Measurements from ENCODE around the gene DNAJC15. TPM values are rescaled to one million over a fixed set of nuclear protein-coding genes. Genes with fewer than 3 reads are reported as not detected.

DNAJC15 gene
- total RNA-seq, 1 donor from 2014 or later, result 17.0 TPM

DNA sequence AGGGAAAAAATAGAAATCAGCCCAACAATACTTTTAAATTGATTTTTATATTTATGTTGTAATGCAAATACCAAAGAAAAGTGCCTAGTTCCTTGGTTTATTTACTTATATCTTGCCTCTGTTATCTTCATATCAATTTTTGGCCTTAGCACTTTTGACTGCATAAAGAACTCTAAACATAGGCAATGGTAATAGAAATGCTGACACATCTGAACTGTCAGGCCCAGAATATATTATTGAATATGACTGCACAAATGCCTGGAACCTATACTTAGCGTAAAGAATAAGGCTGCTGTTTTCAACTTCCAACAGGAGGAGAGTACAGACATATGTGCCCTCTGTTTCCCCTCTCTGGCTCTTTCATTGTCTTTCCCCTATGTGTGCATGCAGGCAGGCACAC, 91.1 kb downstream of the DNAJC15 start:
- intact Hi-C loops (cut with DNase I), result no loop called here
- no peaks in the 10 kb centered on the region for H3K9me3 ChIP-seq
- TF ChIP-seq, protein P1, sequence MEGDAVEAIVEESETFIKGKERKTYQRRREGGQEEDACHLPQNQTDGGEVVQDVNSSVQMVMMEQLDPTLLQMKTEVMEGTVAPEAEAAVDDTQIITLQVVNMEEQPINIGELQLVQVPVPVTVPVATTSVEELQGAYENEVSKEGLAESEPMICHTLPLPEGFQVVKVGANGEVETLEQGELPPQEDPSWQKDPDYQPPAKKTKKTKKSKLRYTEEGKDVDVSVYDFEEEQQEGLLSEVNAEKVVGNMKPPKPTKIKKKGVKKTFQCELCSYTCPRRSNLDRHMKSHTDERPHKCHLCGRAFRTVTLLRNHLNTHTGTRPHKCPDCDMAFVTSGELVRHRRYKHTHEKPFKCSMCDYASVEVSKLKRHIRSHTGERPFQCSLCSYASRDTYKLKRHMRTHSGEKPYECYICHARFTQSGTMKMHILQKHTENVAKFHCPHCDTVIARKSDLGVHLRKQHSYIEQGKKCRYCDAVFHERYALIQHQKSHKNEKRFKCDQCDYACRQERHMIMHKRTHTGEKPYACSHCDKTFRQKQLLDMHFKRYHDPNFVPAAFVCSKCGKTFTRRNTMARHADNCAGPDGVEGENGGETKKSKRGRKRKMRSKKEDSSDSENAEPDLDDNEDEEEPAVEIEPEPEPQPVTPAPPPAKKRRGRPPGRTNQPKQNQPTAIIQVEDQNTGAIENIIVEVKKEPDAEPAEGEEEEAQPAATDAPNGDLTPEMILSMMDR (IDR thresholded peaks at IDR 0.05), result no peak
- no peak for DNase-seq
- no peaks in the 10 kb centered on the region for H3K27me3 ChIP-seq (ENCODE audit: low read depth)
- no peak overlapping the region for H3K4me3 ChIP-seq
- no peaks in the 10 kb centered on the region for H3K36me3 ChIP-seq
- no peak for ATAC-seq
- no peak overlapping the region for H3K27ac ChIP-seq
- H3K4me1 ChIP-seq, result no peaks in the 10 kb centered on the region

DNA sequence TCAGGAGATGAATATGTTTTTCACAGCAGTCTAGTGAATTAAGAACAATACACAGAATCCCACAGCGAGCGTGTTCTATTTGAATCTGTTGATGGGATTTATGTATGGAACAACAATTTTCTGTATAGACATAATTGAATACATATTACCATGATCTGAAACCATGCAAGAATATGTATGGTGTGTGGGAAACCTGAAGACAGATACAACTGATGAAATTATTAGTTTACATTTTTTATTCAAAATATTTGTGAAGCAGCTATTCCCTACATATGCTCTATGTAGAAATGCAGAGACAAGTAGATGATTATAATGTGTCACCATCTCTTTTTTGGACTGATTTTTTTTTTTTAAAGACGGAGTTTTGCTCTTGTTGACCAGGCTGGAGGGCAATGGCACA, 91.8 kb downstream of the DNAJC15 start:
- Histone ChIP-seq H3K9me3 (no peaks in the 10 kb centered on the region), H3K4me3 (no peak overlapping the region), H3K27ac (no peak overlapping the region), H3K27me3 (ENCODE audit: low read depth) (no peaks in the 10 kb centered on the region), H3K36me3 (no peaks in the 10 kb centered on the region), H3K4me1 (no peaks in the 10 kb centered on the region)
- TF ChIP-seq, protein P1 (IDR thresholded peaks at IDR 0.05), result no peak
- intact Hi-C loops (cut with DNase I), result no loop called here
- DNase-seq (no peak), ATAC-seq (no peak)

DNA sequence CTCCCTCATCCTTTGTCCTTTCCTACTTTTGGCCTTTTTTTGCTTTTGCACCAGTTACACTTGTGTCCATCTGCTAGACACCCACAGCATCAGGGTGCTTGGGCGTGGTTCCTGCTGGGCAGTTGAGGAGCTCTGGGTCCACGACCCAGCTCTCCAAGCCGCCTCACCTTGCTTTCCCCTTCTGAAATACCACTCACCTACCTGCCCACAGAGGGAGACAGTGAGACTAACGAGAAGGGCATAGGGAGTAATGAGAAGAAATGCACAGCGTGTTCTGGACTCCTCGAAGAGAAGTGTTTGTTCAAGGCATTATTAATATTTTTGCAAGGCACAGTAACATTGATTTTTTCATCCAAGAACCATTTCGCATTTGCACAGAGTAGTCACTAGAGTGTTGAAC, 92.9 kb downstream of the DNAJC15 start:
- no peaks in the 10 kb centered on the region for H3K9me3 ChIP-seq
- TF ChIP-seq, protein P1 (IDR thresholded peaks at IDR 0.05), result no peak
- intact Hi-C loops (cut with DNase I), result no loop called here
- DNase-seq, result no peak
- H3K4me3 ChIP-seq, result no peak overlapping the region
- ATAC-seq, result no peak
- H3K4me1 ChIP-seq, result no peaks in the 10 kb centered on the region
- no peaks in the 10 kb centered on the region for H3K36me3 ChIP-seq
- H3K27ac ChIP-seq, result no peak overlapping the region
- H3K27me3 ChIP-seq (ENCODE audit: low read depth), result no peaks in the 10 kb centered on the region

DNA sequence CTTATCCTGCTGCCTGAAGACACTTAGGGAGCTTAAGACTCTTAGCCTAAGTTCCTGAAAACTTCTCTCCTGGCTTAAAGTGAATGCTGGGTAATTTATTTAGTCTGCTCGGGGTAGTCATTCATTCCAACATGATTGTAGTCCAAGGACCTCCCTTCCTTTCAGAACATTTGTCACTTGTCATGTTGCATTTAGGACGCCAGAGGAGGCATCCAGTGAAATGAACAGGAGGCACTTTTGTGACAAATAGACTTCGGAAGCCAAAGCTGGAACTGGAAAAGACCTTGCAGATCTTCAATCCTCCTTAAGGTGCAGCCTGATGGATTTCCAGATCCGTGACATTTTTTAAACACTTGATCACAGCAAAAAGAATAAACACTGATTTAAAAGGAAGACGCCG, 95.1 kb downstream of the DNAJC15 start:
- H3K27ac ChIP-seq, result no peak overlapping the region
- no peaks in the 10 kb centered on the region for H3K9me3 ChIP-seq
- no peaks in the 10 kb centered on the region for H3K4me1 ChIP-seq
- H3K4me3 ChIP-seq, result no peak overlapping the region
- H3K36me3 ChIP-seq, result no peaks in the 10 kb centered on the region
- TF ChIP-seq, protein P1 (IDR thresholded peaks at IDR 0.05), result no peak
- intact Hi-C loops (cut with DNase I), result no loop called here
- no peak for DNase-seq
- H3K27me3 ChIP-seq (ENCODE audit: low read depth), result no peaks in the 10 kb centered on the region
- no peak for ATAC-seq

DNA sequence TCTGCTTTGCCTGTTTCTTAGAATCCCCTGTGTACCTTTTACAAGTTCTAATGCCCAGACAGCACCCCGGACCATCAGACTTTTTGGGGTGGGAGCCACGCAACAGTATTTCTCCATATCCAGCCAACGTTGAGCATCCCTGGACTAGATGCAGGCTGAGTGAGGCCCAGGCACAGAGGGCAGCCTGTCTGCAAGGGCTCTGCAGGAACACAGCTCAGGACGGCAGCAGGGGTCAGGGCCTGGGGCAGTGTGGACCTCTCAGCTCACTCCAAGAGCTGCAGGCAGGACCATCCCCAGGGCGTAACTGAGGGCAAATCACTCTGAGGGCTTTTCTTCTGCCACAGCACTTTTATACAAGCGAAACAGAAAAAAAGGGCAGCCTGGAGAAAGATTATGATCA, 95.8 kb downstream of the DNAJC15 start:
- H3K4me3 ChIP-seq, result no peak overlapping the region
- no peak overlapping the region for H3K27ac ChIP-seq
- ATAC-seq (no peak), DNase-seq (no peak)
- TF ChIP-seq, protein P1 (IDR thresholded peaks at IDR 0.05), result no peak
- H3K27me3 ChIP-seq (ENCODE audit: low read depth), result no peaks in the 10 kb centered on the region
- no peaks in the 10 kb centered on the region for H3K36me3 ChIP-seq
- no peaks in the 10 kb centered on the region for H3K9me3 ChIP-seq
- intact Hi-C loops (cut with DNase I), result no loop called here
- H3K4me1 ChIP-seq, result no peaks in the 10 kb centered on the region

DNA sequence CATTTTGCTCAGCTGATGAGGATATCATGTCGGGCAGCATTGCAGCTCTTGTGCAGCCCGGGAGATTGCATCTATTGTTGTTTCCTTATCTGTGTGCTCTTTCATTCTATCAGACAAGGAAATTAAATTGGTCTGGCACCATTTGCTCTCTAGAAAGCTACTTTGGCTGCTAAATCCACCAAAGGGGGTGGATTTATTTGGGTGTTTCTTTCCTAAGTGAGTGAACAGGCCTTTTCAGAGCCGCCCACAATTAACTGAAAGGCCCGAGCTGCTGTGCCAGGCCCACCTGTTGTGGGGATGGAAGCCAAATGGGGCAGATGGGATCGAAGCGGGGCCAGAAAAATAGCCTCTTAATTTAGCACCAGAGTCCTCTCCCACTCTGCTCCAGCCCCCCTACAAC, 99.4 kb downstream of the DNAJC15 start:
- no peak for DNase-seq
- Histone ChIP-seq H3K36me3 (no peaks in the 10 kb centered on the region), H3K4me1 (no peaks in the 10 kb centered on the region), H3K27ac (no peak overlapping the region), H3K4me3 (no peak overlapping the region), H3K27me3 (ENCODE audit: low read depth) (no peaks in the 10 kb centered on the region), H3K9me3 (no peaks in the 10 kb centered on the region)
- TF ChIP-seq, protein P1 (IDR thresholded peaks at IDR 0.05), result no peak
- intact Hi-C loops (cut with DNase I), result no loop called here
- no peak for ATAC-seq
